ENCODE measurements around the gene HNRNPA0. TPM values are rescaled to one million over a fixed set of nuclear protein-coding genes. Genes with fewer than 3 reads are reported as not detected.

Gene HNRNPA0
- total RNA-seq = 11.5 and 15.0 TPM in 2 replicates

GRCh38 chr5:137754188-137754960 is at the start of gene HNRNPA0:
Gene HNRNPA0 (minus strand): TSS chr5:137754363. CDS start chr5:137754066, 297 bp downstream.

GRCh38 chr5:137735555-137736284 is 18.4 kb downstream of the HNRNPA0 start, which contains the start of gene KLHL3:
Gene KLHL3 (minus strand): TSS chr5:137736089. CDS start chr5:137735646, 443 bp downstream.

Other genes starting within 250 kb of the HNRNPA0 start
- gene KLHL3, start 18.3 kb downstream of the HNRNPA0 start, total RNA-seq = 0.65 and 2.2 TPM in 2 replicates
- gene MYOT, start 113.5 kb upstream of the HNRNPA0 start, total RNA-seq = not detected in 2 replicates
- not detected in 2 replicates for gene PKD2L2, start 135.1 kb upstream of the HNRNPA0 start, total RNA-seq